Mucosa of descending colon (tissue), 3 donors: Measurements from ENCODE around the gene ZFPM1. TPM values are rescaled to one million over a fixed set of nuclear protein-coding genes. Genes with fewer than 3 reads are reported as not detected.

ENCODE experiments used
- ATAC-seq: fragments of 200-7000 bp; cut with Tn5 transposase; one replicate; pipeline ENCODE4 v1.9.1; 2020; ENCODE audit warnings: mild to moderate bottlenecking, moderate library complexity
- DNase-seq, 3 donors: peaks; one replicate each; pipeline ENCODE4 v3.0.0-alpha.2; 2020
- H3K36me3 ChIP-seq: fragments of 200-600 bp; one replicate; pipeline ENCODE4 v1.8.0; 2021; ENCODE audit warnings: low read depth, mild to moderate bottlenecking
- H3K4me1 ChIP-seq: fragments of 200-600 bp; one replicate; pipeline ENCODE4 v1.8.0; 2021; ENCODE audit warnings: low read depth, mild to moderate bottlenecking
- H3K4me3 ChIP-seq: fragments of 200-600 bp; one replicate; pipeline ENCODE4 v1.8.0; 2021; ENCODE audit warnings: mild to moderate bottlenecking
- H3K9me3 ChIP-seq: fragments of 200-600 bp; one replicate; pipeline ENCODE4 v1.8.0; 2021; ENCODE audit warnings: mild to moderate bottlenecking
- intact Hi-C, 2 donors: fragments of 100-400 bp; cut with DNase I in 1 of 2; cut with micrococcal nuclease in 1 of 2; formaldehyde crosslinking; loops; one replicate each; pipeline versions ENCODE4 v1.11.0 to v1.11.1; 2022; cut with DNase I, micrococcal nuclease
- total RNA-seq, 3 donors: library from RNA; stranded (reverse); fragmentation: NEBNext Ultra II Directional in 2 of 3; extraction: Animal tissue kit (Norgen Biotek cat#: 25700) in 2 of 3; gene quantifications; one replicate each; pipeline versions ENCODE4 v1.2.1 to v1.2.4, GENCODE V29; 2021 to 2023
- TF ChIP-seq, protein P1 (sequence below): fragments of 200-600 bp; IDR thresholded peaks from one replicate; pipeline ENCODE4 v1.8.0; 2022; ENCODE audit warnings: antibody characterized with exemption, mild to moderate bottlenecking
- donor health status: DM: no; HTN: no; CAD: no; lungs with moderate emphysema.
- donor health status: DM: no; HTN: no; CAD: no.
- donor health status: DM: no; HTN: yes; CAD: no.

ZFPM1 gene
- total RNA-seq, 3 donors from 2014 or later, result 5.2 to 10.3 (median 7.2) TPM

DNA sequence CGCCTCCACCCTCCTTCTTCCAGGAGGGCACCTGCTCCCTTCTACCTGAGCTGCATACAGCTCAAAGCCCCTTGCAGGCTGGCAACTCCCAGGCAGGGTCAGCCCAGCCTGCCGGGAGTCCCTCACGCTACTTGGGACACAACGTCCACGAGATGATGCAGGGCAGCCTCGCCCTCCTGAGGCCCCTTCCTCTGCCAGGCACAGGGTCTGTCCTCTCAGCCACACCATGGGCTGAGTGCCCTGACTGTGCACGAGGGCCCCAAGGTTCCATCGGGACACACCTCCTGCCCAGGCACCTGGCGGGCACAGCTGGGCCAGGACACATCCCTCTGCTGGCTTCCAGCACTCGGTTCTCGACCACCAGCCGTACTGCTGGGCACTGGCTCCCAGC lies 86.2 kb downstream of the ZFPM1 start:
- peaks cover 9% of the 10 kb centered on the region for H3K4me1 ChIP-seq
- intact Hi-C loops, result no loop called here
- ATAC-seq (no peak), DNase-seq (no peak)
- no peaks in the 10 kb centered on the region for H3K36me3 ChIP-seq
- TF ChIP-seq, protein P1, sequence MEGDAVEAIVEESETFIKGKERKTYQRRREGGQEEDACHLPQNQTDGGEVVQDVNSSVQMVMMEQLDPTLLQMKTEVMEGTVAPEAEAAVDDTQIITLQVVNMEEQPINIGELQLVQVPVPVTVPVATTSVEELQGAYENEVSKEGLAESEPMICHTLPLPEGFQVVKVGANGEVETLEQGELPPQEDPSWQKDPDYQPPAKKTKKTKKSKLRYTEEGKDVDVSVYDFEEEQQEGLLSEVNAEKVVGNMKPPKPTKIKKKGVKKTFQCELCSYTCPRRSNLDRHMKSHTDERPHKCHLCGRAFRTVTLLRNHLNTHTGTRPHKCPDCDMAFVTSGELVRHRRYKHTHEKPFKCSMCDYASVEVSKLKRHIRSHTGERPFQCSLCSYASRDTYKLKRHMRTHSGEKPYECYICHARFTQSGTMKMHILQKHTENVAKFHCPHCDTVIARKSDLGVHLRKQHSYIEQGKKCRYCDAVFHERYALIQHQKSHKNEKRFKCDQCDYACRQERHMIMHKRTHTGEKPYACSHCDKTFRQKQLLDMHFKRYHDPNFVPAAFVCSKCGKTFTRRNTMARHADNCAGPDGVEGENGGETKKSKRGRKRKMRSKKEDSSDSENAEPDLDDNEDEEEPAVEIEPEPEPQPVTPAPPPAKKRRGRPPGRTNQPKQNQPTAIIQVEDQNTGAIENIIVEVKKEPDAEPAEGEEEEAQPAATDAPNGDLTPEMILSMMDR, result no peak
- H3K4me3 ChIP-seq, result no peak overlapping the region
- H3K9me3 ChIP-seq, result peaks cover 18% of the 10 kb centered on the region

GRCh38 chr16:88539652-88540345 lies 86.7 kb downstream of the ZFPM1 start:
- DNase-seq (no peak), ATAC-seq (no peak)
- peaks cover 9% of the 10 kb centered on the region for H3K4me1 ChIP-seq
- TF ChIP-seq, protein P1, result no peak
- peaks cover 18% of the 10 kb centered on the region for H3K9me3 ChIP-seq
- no peaks in the 10 kb centered on the region for H3K36me3 ChIP-seq
- intact Hi-C loops, result no loop called here
- no peak overlapping the region for H3K4me3 ChIP-seq

DNA sequence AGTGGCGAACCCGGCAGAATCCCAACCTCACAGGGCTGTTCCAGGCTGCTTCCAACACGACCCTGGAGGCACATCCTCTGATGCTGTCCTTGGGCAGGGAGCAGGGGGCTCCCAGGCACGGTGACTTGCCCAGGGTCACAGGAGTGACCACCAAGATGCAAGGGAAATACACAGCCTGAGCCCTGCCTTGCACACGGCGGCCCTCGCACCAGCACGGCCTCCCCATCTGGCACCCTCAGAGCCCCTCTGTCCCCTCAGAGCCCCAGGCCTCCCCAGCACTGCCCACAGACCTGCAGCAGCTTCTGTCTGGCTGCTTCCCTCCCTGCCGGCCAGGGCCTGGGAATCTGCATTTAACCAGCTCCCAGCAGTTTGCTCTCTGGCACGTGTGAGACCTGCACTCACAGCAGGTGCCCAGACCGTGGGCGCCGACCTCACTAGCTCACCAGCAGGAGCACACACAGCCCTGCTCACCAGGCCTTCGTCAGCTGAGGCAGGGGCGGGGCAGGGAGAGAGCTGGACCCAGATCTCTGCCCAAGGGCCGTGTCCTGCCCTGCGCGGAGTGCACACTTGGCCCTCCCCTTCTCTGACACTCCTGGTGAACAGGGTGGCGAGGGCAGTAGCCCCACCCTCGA lies 87.4 kb downstream of the ZFPM1 start:
- peak; percentile 54 for ATAC-seq
- H3K36me3 ChIP-seq, result no peaks in the 10 kb centered on the region
- intact Hi-C loops, result no loop called here
- H3K9me3 ChIP-seq, result peaks cover 18% of the 10 kb centered on the region
- H3K4me1 ChIP-seq, result peaks cover 2% of the 10 kb centered on the region
- DNase-seq, result peak in 1 of 3 donors; percentile 68
- no peak overlapping the region for H3K4me3 ChIP-seq
- TF ChIP-seq, protein P1, result no peak

- H3K9me3 ChIP-seq, result peaks cover 18% of the 10 kb centered on the region
- DNase-seq (no peak), ATAC-seq (no peak)
- peaks cover 2% of the 10 kb centered on the region for H3K4me1 ChIP-seq
- no peak overlapping the region for H3K4me3 ChIP-seq
- TF ChIP-seq, protein P1, result no peak
- no peaks in the 10 kb centered on the region for H3K36me3 ChIP-seq
- intact Hi-C loops, result no loop called here
These were observed 88.9 kb downstream of the ZFPM1 start for GRCh38 chr16:88541831-88542616.

- H3K9me3 ChIP-seq, result peaks cover 18% of the 10 kb centered on the region
- intact Hi-C loops, result no loop called here
- H3K4me1 ChIP-seq, result peaks cover 2% of the 10 kb centered on the region
- no peak for DNase-seq
- ATAC-seq, result no peak
- H3K36me3 ChIP-seq, result no peaks in the 10 kb centered on the region
- TF ChIP-seq, protein P1, result no peak
- no peak overlapping the region for H3K4me3 ChIP-seq
These were observed 90.2 kb downstream of the ZFPM1 start for GRCh38 chr16:88543230-88543813.
